Measurements from ENCODE around the gene AOPEP.

The AOPEP gene

DNA sequence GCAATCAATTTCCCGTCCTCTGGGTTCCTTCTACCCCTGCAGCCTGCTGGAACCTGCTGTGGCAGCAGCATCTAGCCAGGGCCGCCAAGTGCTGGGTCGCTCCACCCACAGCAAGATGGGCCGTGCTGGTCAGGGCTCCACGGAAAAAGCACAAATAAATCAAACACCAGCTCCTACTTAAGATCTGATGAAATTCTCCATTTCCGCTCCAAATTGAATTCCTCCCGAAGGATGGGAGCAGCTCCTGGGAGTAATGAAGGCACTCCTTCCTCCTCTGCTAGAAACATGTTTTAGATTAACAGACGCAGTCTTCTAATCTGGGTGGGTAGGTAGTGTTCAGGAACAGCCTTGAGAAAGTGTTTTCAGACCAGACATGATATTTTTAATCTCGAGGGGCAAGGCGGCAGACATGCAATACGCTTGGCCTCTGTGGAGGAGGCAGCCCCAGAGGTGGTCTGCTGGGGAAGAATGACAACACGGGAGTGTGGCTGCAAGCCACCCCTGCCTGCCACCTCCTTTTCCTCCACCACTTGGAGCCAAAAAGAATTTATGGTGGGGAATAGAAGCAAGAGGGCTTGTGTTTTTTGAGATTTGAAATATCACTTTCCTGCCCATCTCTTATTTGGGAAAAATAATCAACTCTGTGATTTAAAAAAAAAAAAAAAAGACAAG lies 194.1 kb downstream of the AOPEP start:
- DNase-seq = no peak

DNA sequence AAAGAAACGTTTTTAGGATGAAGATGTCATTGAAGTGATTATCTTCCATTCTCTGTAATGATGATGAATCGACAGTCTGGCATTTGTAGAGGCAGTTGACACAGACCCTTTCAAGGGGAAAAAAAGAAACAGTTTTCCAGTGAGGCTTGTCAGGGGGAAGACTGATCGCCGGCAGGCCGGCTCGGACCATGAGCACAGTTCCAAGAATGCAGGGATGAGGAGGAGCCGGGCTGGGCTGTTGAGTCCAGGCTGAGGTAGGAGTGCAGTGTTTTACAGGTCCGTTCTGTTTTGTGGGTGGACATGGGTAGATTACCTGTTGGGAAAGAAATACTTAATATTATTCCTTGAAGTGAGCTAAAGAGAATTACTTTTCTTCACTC lies 194.6 kb downstream of the AOPEP start:
- DNase-seq = no peak

DNA sequence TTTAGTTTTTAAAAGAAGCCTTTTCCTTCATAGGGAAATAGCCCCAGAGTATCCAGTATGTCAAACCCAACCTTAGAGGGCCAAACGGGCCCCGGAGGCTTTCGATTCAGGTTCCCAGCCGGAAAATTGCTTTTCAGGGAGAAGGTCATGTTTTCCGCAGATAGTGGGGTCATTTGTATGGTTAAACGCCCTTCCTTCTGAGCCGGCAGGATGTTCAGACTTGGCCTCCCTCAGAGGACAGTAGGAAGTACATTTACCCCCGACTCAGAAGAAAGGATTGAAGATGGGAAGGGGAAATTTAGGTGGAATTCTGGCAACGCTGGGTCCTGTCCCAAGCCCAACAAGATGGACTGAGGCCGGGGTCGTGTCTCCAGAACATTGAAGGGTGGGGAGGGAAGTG lies 195.2 kb downstream of the AOPEP start:
- no peak for DNase-seq

DNA sequence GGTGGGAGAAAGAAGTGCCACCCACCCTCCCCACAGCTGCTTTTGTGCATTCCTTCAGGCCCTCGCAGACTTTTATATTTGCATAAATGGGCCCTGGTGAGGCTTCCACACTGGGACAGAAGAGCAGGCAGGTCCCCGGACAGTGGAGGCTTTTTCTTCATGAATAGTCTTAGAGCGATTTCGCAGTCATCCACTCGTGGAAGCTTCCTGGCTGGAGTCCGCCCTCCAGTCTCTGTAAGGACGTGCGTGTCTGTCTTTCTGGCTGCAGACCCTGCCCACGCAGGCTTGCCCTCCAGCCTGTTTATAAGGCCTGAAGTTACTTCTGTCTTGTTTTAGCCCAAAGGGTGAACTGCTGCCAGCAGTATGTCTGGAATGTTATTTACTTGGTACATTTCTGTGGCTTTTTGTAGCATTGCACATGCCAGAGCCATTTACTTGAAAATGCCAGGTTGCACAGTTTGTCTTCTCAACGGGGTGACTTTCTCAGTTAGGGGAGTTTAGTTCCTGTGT lies 195.7 kb downstream of the AOPEP start:
- no peak for DNase-seq

DNA sequence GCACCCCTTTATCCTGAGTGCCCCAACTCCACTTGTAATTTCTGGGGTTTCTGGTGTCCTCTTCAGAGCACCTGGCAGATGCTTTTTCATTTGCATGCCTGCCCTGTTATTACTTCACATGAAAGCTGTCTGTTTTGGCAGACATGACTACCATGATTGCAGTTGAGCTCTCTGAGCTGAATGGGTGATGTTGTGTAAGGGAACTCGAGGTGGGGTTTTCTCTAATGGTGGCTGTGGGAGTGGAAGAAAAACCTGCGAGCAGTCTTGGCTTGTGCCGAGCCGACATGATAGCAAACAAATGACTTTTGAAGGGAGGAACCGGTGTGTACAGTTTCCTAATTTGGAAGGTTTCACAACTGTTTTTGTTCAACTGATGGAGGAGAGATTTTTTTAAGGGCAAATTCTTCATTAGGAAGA lies 196.2 kb downstream of the AOPEP start:
- no peak for DNase-seq

DNA sequence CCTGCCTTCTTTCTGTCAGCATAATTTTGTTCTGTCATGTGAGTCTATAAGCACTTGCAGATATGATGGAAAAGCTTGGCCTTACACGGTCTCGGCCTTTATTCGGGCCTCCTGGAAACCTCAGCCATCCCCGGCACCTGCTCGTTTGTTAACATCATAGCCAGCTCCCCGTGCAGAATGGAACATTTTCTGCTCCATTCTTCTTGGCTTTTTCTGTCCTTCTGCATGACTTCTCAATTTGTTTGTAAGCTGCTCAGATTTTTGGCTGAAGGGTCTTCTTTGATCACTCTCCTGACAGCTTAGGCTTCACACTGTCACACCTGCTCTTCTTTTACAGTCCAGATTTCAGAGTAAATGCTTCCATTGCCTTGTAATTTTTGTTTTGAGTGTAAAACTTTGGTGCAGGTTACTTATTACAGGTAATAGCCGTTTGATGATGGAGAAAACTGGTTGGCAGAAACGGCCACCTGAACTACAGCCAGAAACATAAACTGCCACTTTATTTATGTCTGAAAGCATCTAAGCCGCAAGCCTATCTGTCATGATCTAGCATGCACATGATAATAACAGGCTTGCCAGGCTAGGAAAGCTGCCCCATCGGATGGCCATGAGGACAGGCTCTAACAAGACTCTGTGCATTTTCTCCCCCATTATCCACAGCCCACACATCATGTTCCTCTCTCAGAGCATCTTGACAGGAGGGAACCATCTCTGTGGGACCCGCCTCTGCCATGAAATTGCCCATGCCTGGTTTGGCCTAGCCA lies 197.0 kb downstream of the AOPEP start:
- no peak for DNase-seq

DNA sequence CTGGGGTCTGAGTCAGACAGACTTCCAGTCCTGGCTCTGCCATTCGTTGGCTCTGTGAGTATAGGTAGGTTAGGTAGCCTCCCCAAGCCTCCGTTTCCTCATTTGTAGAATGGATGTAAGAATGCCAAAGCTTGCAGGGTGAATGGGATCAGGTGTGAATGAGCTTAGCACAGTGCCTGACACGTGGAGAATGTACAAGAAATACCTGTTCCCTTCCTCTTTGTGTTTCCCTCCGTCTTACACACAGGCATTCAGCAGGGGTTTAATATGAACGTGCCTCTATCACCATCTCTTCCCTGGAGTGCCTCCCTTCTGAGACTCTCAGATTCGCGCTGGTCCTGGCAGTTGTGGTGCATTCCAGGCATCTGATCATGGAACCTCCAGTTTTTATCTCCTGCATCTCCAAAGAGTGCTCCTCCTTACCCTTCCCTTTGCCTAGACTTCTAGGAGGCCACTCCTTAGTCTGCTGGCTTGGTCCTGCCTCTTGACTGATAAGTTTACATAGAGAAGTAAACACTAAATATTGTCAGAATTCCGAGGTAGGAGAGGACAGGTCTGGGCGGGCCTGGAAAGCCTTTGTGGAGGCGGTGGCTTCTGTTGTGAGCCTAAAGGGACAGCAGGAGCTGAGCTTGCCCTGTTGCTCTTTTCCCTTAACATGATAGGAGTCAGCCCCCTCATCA lies 199.4 kb downstream of the AOPEP start:
- DNase-seq = no peak

DNA sequence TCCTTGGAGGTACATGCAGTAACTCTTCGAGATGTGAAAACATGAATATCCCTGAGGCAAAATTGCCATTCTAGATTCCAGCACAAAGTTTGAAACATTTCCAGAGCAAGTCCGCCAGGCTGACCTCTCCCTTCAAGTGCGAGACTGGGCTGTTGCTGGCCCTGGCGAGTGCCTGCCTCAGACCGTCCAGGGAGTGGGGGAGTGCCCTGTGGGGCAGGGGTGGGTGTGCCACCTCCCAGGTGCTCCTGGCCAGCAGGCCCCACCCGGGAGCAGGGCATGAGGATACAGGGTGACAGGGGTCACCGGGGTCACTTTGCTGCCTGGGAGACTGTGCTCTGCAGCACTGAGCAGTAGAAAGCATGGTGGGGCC lies 199.9 kb downstream of the AOPEP start:
- no peak for DNase-seq

DNA sequence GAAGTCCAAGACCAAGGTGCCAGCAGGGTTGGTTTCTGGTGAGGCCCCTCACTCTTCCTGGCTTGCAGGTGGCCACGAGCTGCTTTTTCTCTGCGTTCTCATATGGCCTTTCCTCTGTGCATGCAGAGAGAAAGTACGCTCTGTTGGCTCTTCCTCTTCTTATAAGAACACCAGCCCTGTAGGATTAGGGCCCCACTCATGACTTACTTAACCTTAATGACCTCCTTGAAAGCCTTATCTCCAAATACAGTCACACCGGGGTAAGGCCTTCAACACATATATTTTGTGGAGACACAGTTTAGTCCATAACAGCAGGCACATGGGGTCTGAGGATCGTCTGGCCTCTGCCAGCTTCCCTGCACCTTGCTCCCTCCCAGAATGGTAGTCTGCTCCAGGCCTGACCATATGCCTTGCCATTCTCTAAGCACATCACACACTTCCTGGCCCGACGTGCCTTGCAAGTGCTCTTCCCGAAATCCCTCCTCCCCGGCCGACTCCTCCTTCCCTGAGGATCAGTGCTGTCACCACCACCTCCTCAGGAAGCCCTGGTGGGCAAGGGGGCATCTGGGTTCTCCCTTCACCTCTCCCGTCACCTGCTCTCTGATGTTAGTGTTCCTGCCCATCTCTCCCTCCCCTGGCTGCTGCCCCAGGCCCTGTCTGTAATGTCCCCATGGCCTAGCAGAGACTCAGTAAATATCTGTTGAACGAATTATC lies 200.7 kb downstream of the AOPEP start:
- no peak for DNase-seq

DNA sequence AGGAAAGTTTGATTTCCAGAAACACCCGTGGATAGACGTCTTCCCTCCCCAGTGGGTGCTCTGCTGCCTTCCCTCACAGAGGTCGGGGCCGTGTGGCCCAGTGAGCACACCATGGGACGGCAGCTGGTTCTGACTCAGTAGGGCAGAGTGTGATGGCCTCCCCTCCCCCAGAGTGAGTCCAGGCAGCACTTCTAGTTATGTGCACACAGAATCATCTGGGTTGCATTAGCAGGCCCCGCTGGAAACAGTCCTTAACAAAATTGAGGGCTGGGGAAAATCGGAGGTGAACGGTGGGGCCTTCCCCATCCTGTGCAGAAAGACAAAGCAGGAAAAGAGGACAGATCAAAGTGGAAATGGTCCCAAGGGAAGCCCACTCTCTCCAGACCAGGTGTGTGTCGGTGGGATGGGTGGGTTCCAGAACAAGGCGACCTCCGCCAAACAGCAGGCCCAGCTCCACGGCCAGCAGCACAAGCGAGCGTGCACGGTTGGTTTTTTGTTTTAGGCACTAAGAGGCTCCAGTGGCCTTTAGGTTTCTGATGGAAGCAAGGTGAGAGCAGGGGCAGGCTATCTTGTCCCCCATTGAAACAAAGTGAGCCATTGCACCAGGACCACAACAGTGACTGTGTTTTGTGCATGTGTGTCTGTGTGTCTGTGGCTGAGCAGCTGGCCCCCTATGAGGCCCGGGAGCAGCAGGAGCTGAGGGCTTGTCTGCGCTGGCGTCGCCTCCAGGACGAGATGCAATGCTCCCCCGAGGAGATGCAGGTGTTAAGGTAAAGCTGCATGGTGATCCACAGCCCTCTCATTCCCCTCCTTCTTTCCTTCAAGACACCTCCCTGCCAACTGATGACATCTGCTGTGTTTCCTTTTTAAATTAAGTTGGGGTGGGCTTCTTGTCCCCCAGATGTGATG lies 201.5 kb downstream of the AOPEP start:
- no peak for DNase-seq

DNA sequence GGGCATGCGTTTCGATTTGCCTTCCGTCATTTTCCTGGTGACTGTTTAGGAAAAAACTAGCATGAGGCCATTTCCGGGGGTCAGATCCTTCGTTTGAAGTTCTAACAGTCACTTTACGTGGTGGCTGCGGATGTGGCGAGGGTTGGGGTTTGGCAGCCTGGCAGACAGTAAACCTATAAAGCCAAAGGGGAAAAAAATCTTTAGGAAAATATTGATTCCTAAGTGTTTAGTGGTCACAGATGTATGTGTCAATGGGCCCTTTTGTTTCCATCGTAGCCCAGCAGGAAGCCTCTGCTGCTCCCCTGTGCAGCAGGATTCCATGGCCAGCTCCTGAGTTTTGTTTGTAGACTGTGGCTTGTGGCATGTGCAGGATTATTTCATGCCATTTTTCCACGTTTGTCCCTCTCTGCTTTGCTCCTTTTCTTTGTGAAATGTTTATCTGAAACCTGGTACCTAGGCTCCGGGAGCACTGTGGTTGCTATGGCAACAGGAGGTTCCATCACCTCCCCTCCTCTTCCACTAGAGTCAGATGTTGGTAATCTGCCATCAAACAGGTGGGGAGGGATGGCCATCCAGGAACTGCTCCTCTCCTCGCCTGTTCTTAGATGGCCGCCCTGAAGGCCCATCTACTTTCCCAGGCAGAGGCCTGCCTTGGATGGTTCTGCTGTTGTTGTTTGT lies 202.3 kb downstream of the AOPEP start:
- DNase-seq = no peak

DNA sequence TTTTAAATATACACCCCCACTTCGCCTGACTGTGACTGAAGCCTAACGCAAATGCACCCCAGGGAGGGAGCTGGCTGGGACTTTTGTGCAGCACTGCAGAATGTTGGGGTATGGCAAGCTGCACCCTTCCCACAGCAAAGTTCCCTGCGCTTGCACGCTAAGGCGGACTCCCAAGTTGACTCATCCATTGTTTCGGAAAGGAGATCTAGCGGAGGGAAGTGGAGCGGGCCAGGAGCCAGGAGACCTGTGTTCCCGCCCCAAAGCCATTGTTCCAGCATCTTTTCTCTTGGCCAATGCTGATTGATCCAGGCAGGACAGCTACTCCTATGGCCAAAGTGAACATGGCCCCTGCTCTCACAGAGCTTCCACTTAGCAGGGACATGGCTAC lies 202.9 kb downstream of the AOPEP start:
- no peak for DNase-seq

DNA sequence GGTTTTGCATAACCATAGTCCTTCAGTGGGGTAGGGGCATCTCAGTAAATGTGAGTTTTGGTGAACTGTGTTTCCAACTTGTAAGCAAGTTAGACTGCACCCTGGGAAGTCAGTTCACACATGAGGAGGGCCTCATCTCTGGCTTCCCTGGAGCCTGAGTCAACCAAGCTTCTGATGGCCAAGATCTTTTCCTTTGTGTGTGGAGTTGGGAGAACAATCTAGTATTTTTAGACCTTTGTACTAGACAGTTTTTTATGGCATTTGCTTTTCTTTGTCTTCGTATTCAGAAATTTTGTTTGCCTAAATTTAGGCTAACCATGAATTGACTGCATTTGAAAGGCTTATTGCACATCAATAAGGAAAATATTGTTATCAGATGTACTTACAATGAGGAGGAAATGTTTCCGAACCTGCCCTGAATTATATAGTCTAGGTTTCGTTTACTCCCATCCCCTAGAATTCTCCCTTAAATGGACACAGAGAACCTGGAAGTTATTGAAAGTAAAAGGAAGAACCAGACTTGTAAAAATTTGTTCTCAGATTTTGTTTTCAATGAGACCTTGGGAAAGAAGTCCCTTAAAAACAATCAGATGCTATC lies 204.6 kb downstream of the AOPEP start:
- DNase-seq = no peak

DNA sequence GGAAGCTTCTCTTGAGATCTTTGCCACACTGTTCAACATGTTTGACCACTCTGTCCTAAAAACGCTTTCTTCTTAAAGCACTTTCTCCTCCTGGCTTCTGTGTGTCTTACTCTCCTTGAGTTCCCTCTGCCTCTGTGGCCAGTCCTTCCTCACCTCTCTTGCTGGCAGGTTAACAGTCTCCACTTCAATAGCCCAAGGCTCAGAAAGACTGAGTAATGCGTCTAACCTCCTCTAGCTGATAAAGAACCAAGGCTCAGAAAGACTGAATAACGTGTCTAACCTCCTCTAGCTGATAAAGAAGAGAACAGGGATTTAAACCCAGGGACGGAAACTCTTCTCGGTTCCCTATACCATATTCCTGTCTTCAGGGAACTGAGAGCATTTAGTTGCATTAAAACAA lies 205.2 kb downstream of the AOPEP start:
- no peak for DNase-seq

DNA sequence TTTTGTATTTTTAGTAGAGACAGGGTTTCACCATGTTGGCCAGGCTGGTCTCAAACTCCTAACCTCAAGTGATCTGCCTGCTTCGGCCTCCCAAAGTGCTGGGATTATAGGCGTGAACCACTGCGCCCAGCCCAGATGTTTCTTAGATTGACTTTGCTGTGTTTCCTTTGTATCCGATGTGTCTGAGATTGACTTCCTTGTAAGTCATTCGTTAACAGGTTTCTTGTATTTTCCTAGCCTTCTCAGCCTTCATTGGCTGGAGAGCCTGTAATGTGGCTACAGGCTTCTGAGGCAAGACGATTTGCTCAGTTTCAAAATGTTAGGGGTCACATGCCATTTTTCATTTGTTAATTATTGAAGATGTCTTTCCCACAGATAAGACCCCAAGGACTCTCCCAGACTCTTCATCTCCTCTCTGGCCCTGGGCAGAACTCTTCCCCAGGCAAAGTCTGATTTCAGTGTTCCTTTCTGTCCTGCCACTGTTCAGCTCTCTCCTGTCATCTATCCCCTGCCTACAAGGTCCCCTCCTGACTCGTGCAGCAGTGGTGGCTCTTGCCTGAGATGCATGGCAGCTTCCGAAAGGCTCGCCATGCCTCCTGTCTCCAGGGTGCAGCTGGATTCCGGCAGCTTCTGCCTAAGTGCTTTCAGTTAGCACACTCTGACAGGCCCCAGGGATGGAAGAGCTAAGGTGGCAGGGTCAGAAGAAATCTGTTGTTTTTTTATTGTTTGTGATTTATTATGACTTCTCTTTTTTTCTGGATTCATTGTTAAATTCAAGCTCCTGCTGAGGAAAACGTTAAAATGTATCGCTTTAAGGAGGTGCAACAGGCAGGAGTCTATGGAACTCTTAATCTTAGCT lies 206.4 kb downstream of the AOPEP start:
- DNase-seq = no peak

DNA sequence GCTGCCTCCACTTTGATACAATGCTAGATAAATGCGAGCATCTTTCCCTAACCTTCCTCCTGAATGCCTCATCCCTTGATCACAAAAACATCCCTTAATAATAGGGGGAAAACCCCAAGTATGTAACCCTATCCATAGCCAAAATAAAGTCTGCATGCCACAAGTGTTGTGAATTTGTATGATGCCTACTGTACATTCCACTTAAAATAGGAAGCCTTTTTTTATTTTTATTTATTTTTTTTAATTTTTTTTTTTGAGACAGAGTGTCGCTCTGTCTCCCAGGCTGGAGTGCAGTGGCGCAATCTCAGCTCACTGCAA lies 207.0 kb downstream of the AOPEP start:
- DNase-seq = no peak

DNA sequence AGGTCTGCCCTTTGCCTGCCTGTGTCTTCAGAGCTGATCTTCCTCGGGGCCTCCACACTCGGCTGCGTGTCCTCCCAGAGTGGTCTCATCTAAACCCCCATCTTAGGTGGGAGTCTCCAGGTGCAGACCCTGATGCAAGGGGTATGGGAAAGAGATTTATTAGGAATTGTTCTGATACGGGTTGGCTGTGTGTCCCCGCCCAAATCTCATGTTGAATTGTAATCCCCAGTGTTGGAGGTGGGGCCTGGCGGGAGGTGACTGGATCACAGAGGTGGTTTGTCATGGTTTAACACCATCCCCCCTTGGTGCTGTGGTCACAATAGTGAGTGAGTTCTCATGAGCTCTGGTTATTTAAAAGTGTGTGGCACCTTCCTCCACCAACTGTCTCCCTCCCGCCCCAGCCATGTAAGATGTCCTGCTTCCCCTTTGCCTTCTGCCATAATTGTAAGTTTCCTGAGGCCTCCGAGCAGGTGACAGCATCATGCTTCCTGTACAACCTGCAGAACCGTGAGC lies 208.4 kb downstream of the AOPEP start:
- DNase-seq = no peak

DNA sequence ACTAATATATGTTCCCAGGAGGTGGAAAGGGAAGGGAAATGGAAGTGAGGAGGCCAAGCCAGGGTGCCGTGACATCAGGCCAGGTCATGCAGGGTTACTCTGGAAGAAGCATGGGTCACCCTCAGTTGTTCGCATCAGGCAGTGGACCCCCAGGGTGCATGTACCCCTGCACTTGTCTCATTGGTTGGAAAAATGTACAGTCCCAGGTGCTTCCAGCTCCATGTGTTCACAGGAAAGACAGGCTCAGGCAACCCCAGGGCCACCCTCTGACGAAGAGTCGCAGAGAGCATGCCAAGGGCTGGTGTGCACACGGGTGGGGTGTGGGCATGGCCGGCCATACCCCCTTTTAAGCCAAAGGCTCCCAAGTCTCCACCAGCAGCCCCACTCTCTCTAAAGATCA lies 208.9 kb downstream of the AOPEP start:
- DNase-seq = no peak

DNA sequence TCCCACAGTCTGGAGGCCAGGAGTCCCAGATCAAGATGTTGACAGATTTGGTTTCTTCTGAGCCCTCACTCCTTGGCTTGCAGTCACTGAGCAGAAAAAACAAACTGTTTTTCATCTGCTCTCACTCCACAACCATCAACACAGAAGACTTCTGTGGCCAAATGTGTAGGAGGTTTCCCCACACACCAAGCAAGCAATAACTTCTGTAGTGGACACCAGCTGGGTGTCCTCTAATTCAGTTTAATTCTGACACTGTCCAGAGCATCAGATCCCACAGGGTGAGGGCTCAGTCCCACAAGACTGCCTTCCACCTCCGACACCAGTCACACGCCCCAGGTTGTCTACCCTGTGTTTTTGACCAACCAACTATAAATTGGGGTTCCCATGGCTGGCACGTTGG lies 209.9 kb downstream of the AOPEP start:
- DNase-seq = no peak

All from T-helper 2 cell (primary cell).